ENCODE results near the gene CERT1. TPM values are rescaled to one million over a fixed set of nuclear protein-coding genes. Genes with fewer than 3 reads are reported as not detected.

CERT1 gene
- total RNA-seq, 2 donors from 2014 or later = 32.3 to 35.5 TPM

DNA sequence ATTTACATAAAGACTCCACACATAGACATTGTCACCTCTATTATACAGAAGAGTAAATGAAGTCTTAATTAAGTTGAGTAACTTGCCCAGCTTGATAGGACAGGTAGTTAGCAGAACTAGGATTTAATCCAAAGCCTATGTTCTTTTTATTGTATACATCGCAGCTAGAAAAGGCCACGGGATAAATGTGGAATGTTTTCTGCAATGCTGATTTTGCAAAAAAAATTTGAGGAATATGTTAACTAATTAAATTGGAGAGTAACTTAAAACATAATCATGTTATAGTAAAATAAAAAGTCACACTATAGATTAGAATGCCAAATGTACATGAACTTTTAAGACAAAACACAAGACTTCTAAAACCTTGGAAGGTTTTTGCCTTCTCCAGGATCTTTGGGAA is 41.3 kb upstream of the CERT1 start:
- WGBS = 85% methylated on average over 2 of the region's 2 CpGs
- intact Hi-C loops (cut with DNase I) = no loop called here
- no peak for DNase-seq (ENCODE audit: low spot score)
- no peaks in the 10 kb centered on the region for H3K36me3 ChIP-seq
- H3K4me3 ChIP-seq = no peak overlapping the region
- H3K27me3 ChIP-seq (replicated peaks; ENCODE audit: insufficient read depth) = no peaks in the 10 kb centered on the region
- H3K27ac ChIP-seq = no peak overlapping the region
- H3K4me1 ChIP-seq (replicated peaks) = no peaks in the 10 kb centered on the region
- TF ChIP-seq POLR2A (IDR thresholded peaks at IDR 0.05) = no peak
- TF ChIP-seq, protein P1, sequence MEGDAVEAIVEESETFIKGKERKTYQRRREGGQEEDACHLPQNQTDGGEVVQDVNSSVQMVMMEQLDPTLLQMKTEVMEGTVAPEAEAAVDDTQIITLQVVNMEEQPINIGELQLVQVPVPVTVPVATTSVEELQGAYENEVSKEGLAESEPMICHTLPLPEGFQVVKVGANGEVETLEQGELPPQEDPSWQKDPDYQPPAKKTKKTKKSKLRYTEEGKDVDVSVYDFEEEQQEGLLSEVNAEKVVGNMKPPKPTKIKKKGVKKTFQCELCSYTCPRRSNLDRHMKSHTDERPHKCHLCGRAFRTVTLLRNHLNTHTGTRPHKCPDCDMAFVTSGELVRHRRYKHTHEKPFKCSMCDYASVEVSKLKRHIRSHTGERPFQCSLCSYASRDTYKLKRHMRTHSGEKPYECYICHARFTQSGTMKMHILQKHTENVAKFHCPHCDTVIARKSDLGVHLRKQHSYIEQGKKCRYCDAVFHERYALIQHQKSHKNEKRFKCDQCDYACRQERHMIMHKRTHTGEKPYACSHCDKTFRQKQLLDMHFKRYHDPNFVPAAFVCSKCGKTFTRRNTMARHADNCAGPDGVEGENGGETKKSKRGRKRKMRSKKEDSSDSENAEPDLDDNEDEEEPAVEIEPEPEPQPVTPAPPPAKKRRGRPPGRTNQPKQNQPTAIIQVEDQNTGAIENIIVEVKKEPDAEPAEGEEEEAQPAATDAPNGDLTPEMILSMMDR (IDR thresholded peaks at IDR 0.05) = no peak
- TF ChIP-seq POLR2AphosphoS5 (IDR thresholded peaks at IDR 0.05) = no peak
- H3K9me3 ChIP-seq = no peaks in the 10 kb centered on the region

DNA sequence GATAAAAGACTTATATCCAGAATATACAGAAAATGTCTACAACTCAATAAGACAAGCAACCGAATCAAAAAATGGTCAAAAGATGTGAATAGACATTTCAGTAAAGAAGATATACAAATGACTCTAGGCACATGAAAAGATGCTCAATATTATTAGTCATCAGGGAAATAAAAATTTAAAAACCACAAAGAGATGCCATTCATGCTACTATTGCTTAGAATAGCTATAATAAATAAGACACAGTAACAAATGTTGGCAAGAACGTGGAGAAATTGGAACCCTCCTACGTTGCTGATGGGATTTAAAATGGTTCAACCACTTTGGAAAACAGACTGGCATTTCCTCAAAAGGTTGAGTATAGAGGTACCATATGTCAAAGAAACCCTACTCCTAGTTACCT is 40.0 kb upstream of the CERT1 start:
- Histone ChIP-seq H3K27me3 (replicated peaks; ENCODE audit: insufficient read depth) (no peaks in the 10 kb centered on the region), H3K36me3 (no peaks in the 10 kb centered on the region), H3K9me3 (no peaks in the 10 kb centered on the region), H3K4me3 (no peak overlapping the region), H3K27ac (no peak overlapping the region), H3K4me1 (replicated peaks) (no peaks in the 10 kb centered on the region)
- TF ChIP-seq, protein P1 (IDR thresholded peaks at IDR 0.05) = no peak
- no peak for TF ChIP-seq POLR2A (IDR thresholded peaks at IDR 0.05)
- TF ChIP-seq POLR2AphosphoS5 (IDR thresholded peaks at IDR 0.05) = no peak
- DNase-seq (ENCODE audit: low spot score) = no peak
- WGBS = 89% methylated on average over 3 of the region's 3 CpGs
- intact Hi-C loops (cut with DNase I) = no loop called here

DNA sequence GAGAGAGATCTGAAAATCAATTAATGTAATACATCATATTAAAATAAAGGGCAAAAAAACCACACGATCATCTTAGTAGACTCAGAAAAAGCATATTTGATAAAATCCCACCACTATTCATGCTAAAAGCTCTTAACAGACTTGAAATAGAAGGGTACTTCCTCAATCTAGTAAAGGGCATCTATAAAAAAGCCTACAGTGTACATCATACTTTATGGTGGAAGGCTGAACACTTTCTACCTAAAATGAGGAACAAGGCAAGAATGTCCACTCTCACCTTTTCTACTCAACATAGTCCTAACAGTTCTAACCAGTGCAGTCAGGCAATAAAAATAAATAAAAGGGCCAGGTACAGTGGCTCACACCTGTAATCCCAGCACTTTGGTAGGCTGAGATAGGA is 39.2 kb upstream of the CERT1 start:
- intact Hi-C loops (cut with DNase I) = no loop called here
- H3K4me3 ChIP-seq = no peak overlapping the region
- H3K27me3 ChIP-seq (replicated peaks; ENCODE audit: insufficient read depth) = no peaks in the 10 kb centered on the region
- 96% methylated on average over 1 of the region's 1 CpG for WGBS
- H3K4me1 ChIP-seq (replicated peaks) = no peaks in the 10 kb centered on the region
- no peaks in the 10 kb centered on the region for H3K36me3 ChIP-seq
- no peak overlapping the region for H3K27ac ChIP-seq
- no peaks in the 10 kb centered on the region for H3K9me3 ChIP-seq
- TF ChIP-seq POLR2A (IDR thresholded peaks at IDR 0.05) (no peak), POLR2AphosphoS5 (IDR thresholded peaks at IDR 0.05) (no peak)
- TF ChIP-seq, protein P1 (IDR thresholded peaks at IDR 0.05) = no peak
- DNase-seq (ENCODE audit: low spot score) = no peak

DNA sequence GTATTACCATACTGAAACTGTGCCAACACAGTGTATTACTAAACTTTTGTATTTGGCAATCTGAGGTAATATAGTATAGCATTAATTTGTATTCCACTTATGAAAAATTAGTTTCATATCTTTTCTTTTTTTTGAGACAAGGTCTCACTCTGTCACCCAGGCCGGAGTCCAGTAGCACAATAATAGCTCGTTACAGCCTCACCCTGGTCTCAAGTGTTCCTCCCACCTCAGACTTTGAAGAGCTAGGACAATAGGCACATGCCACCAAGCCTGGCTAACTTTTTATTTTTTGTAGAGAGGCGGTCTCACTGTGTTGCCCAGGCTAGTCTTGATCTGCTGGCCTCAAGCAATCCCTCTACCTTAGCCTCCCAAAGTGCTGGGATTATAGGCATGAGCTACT is 36.4 kb upstream of the CERT1 start:
- Histone ChIP-seq H3K4me1 (replicated peaks) (no peaks in the 10 kb centered on the region), H3K27ac (no peak overlapping the region), H3K36me3 (no peaks in the 10 kb centered on the region), H3K4me3 (no peak overlapping the region), H3K9me3 (no peaks in the 10 kb centered on the region), H3K27me3 (replicated peaks; ENCODE audit: insufficient read depth) (no peaks in the 10 kb centered on the region)
- DNase-seq (ENCODE audit: low spot score) = no peak
- no peak for TF ChIP-seq POLR2A (IDR thresholded peaks at IDR 0.05)
- TF ChIP-seq, protein P1 (IDR thresholded peaks at IDR 0.05) = no peak
- no peak for TF ChIP-seq POLR2AphosphoS5 (IDR thresholded peaks at IDR 0.05)
- WGBS = 93% methylated on average over 3 of the region's 3 CpGs
- intact Hi-C loops (cut with DNase I) = no loop called here

DNA sequence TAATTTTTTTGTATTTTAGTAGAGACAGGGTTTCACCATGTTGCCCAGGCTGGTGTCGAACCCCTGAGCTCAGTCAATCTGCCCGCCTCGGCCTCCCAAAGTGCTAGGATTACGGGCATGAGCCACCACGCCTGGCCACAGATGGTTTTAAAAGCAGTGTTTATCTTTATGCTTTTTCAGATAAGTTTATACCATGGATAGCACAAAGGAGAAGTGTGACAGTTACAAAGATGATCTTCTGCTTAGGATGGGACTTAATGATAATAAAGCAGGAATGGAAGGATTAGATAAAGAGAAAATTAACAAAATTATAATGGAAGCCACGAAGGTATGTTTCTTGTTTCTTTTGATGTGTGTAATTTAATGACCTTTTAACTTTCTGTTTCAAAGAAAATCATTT is 35.4 kb upstream of the CERT1 start:
- no peaks in the 10 kb centered on the region for H3K36me3 ChIP-seq
- H3K27ac ChIP-seq = no peak overlapping the region
- intact Hi-C loops (cut with DNase I) = no loop called here
- 97% methylated on average over 6 of the region's 6 CpGs for WGBS
- H3K4me3 ChIP-seq = no peak overlapping the region
- H3K4me1 ChIP-seq (replicated peaks) = no peaks in the 10 kb centered on the region
- TF ChIP-seq POLR2A (IDR thresholded peaks at IDR 0.05) (no peak), POLR2AphosphoS5 (IDR thresholded peaks at IDR 0.05) (no peak)
- TF ChIP-seq, protein P1 (IDR thresholded peaks at IDR 0.05) = no peak
- H3K27me3 ChIP-seq (replicated peaks; ENCODE audit: insufficient read depth) = no peaks in the 10 kb centered on the region
- H3K9me3 ChIP-seq = no peaks in the 10 kb centered on the region
- no peak for DNase-seq (ENCODE audit: low spot score)

All from prostate gland (tissue), 2 donors.